ENCODE data around the gene MECR.
A peak's percentile ranks its signal among the peaks of the same experiment; 100 is the strongest.
"Not testable (repeated sequence)": the region's sequence is repeated elsewhere in the genome, so short reads cannot be mapped to it uniquely, and the experiment has no call there.

MECR gene

DNA sequence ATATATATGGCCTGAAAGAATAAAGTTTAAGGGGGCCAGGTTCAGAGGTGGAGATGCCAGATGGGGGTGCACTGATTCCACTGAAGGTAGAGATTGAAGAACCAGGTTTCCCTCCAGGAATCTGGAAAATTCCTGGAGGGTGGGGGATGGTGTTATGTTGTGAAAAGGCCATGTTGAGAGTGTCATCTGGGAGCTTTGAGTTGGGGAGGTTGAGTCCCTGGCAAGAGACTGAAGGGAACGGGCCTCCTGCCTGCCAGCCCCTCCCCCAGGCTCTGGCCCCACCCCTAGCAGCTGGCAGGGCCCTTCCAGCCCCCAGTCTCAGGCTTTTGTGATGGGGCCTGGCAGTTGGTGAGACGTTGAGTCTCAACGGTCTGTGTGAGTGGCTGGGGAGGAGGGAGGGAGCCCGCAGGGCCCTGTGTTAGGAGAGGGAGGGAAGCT, 9.7 kb upstream of the MECR start:
- Histone ChIP-seq H3K27me3 (ENCODE audit: control insufficient read depth in 1 of 2, insufficient read depth in 2 of 2, low read length in 2 of 2) (peaks cover 11 to 14% of the 10 kb centered on the region in 2 donors), H3K9ac (ENCODE audit: low read length) (no peak overlapping the region), H3K36me3 (ENCODE audit: insufficient read depth, low read length) (no peaks in the 10 kb centered on the region), H3K4me3 (ENCODE audit: low read depth in 1 of 2, low read length in 2 of 2) (no peak overlapping the region), H3K4me1 (ENCODE audit: insufficient read depth, low read length) (peaks cover 7% of the 10 kb centered on the region), H3K27ac (ENCODE audit: low read depth, low read length) (no peak overlapping the region), H3K9me3 (ENCODE audit: low read length) (no peaks in the 10 kb centered on the region)

DNA sequence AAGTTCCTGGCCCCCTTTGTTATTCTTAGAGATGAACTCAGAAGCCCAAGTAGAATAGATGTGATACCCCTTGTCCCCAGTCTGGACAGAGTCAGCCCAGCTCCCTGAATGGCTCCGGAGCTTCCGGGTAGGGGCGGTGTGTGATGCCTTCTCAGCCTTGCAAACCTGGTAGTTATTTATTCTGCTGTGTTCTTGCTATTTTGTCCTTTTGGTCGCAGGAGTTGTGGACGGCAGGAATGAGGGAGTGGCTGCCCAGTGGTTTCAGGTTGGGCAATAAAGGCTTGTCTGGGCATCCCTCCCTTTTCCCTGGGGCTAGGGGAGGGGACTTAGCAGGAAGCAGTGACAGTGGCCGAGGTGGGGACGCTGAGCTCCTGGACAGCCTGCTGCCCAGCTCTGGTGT, 8.4 kb upstream of the MECR start:
- Histone ChIP-seq H3K27me3 (ENCODE audit: control insufficient read depth in 1 of 2, insufficient read depth in 2 of 2, low read length in 2 of 2) (peaks cover 14 to 17% of the 10 kb centered on the region in 2 donors), H3K4me3 (ENCODE audit: low read depth in 1 of 2, low read length in 2 of 2) (no peak overlapping the region), H3K36me3 (ENCODE audit: insufficient read depth, low read length) (no peaks in the 10 kb centered on the region), H3K9me3 (ENCODE audit: low read length) (no peaks in the 10 kb centered on the region), H3K9ac (ENCODE audit: low read length) (no peak overlapping the region), H3K4me1 (ENCODE audit: insufficient read depth, low read length) (peaks cover 7% of the 10 kb centered on the region), H3K27ac (ENCODE audit: low read depth, low read length) (no peak overlapping the region)

DNA sequence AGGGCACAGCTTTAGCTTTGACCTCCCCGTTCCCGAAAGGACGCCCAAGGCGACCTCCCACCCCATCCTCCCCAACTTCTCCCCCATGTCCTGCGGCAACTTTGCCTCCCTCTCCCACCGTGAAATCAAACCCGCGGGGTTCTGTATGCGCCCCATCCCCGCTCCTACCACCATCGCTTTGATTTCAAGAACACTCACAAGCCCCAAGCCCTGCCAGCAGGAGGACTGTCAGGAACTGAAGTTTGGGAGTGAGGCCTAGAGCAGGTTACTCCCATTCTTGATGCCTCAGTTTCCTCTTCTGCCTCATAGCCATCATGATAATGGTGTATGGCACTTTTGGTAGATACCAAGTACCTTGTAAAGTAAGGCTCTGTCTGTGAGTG, 7.9 kb upstream of the MECR start:
- Histone ChIP-seq H3K27ac (ENCODE audit: low read depth, low read length) (no peak overlapping the region), H3K4me1 (ENCODE audit: insufficient read depth, low read length) (peaks cover 7% of the 10 kb centered on the region), H3K9ac (ENCODE audit: low read length) (no peak overlapping the region), H3K4me3 (ENCODE audit: low read depth in 1 of 2, low read length in 2 of 2) (peak overlapping the region in 1 of 2 donors; percentile 17), H3K27me3 (ENCODE audit: control insufficient read depth in 1 of 2, insufficient read depth in 2 of 2, low read length in 2 of 2) (peaks cover 17 to 18% of the 10 kb centered on the region in 2 donors), H3K9me3 (ENCODE audit: low read length) (no peaks in the 10 kb centered on the region), H3K36me3 (ENCODE audit: insufficient read depth, low read length) (no peaks in the 10 kb centered on the region)

DNA sequence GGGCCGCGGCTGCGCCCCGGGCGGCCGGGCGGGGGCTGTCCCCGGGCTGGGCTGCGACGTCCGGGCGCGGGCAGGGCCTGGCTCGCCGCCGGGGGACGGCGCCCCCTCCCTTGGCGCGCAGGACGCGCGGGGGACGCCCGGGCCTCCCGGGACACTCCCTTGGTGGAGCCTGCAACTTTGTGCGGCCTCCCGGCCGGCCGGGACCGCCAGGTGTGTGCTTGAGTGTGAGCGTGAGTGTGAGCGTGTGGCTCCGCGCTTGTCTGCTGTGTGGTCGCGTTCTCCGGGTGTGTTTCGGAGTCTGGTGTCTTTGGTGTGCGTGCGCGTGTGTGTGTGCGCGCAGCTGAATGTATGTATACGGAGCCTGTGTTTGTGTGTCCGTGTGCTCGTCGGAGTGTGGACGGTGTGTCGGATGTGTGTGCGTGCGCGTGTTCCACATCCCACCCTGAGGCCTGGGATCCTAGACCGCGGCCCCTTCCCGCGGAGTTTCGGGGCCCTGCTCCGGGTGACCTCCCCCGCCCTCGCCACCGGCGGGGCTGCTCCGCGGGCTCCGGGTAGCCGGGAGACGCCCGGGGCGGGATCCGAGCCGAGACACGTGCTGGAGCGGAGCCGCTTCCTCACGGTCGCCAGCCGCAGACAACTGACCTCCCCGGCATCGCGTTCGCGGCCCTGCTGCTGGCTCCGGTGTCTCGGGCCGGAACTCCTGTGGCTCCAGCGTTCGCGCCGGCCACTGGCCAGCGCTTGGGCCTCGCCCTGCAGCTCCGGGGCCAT, 7.3 kb upstream of the MECR start:
- Histone ChIP-seq H3K36me3 (ENCODE audit: insufficient read depth, low read length) (no peaks in the 10 kb centered on the region), H3K27ac (ENCODE audit: low read depth, low read length) (no peak overlapping the region), H3K27me3 (ENCODE audit: control insufficient read depth in 1 of 2, insufficient read depth in 2 of 2, low read length in 2 of 2) (peaks cover 17 to 18% of the 10 kb centered on the region in 2 donors), H3K4me1 (ENCODE audit: insufficient read depth, low read length) (peaks cover 7% of the 10 kb centered on the region), H3K4me3 (ENCODE audit: low read depth in 1 of 2, low read length in 2 of 2) (peak overlapping the region; percentile 17 to 68), H3K9ac (ENCODE audit: low read length) (no peak overlapping the region), H3K9me3 (ENCODE audit: low read length) (no peaks in the 10 kb centered on the region)

DNA sequence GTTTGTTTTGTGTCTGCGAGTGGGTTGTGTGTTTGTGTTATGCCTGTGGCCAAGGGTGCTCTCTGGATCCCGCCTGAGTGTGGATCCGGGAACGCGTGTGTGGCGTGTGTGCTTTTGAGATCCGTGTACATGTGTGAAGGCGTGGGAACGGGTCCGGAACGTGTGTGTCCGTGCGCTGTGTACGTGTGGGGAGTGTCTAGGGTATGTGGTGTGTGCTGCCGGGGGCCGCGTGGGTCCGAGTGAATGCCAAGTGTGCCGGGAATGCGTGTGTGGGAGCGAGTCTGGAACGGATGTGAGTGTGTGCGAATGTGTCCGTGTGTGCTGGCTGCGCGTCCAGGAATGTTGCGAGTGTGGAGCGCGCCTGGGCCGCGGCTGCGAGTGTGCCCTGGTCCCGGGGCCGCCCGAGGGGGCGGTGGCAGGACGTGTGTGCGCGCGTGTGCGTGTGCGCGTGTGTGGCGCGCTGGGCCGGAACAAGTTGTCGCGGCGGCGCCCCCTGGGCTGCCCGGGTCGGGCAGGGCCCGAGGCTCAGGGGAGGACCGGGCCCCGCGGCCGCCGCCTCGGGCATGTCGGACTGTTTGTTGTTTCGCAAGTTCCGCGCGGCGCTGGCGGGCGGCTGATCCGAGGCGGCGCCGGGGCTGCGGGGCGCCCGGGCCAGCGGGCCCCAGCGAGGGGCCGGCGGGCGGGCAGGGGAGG, 6.5 kb upstream of the MECR start:
- peak overlapping the region; percentile 44 for H3K27ac ChIP-seq (ENCODE audit: low read depth, low read length)
- peak overlapping the region; percentile 67 to 73 for H3K4me3 ChIP-seq (ENCODE audit: low read depth in 1 of 2, low read length in 2 of 2)
- H3K9ac ChIP-seq (ENCODE audit: low read length), result peak overlapping the region; percentile 42
- H3K36me3 ChIP-seq (ENCODE audit: insufficient read depth, low read length), result no peaks in the 10 kb centered on the region
- peaks cover 17 to 18% of the 10 kb centered on the region in 2 donors for H3K27me3 ChIP-seq (ENCODE audit: control insufficient read depth in 1 of 2, insufficient read depth in 2 of 2, low read length in 2 of 2)
- H3K9me3 ChIP-seq (ENCODE audit: low read length), result no peaks in the 10 kb centered on the region
- H3K4me1 ChIP-seq (ENCODE audit: insufficient read depth, low read length), result peaks cover 7% of the 10 kb centered on the region

DNA sequence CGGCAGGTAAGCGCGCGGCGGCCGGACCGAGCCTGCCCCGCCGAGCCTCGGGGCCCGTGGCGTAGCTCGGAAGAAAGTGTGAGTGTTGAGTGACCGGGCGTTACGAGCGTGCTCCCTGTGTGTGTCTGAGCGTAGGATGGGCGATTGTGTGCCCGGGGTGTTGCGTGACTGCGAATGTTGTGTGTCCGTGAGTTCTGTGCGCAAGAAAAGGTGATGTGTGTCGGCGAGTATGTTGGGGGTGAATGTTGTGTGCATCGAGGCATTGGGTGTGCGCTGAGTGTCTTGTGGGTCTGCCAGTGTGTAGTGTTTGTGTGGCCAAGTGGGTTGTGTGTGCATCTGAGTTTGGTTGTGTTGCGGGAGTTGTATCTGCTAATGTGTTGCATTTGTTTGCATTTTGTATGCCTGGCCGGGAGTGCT, 6.0 kb upstream of the MECR start:
- Histone ChIP-seq H3K9ac (ENCODE audit: low read length) (peak overlapping the region; percentile 42), H3K36me3 (ENCODE audit: insufficient read depth, low read length) (no peaks in the 10 kb centered on the region), H3K4me1 (ENCODE audit: insufficient read depth, low read length) (peaks cover 7% of the 10 kb centered on the region), H3K9me3 (ENCODE audit: low read length) (no peaks in the 10 kb centered on the region), H3K27ac (ENCODE audit: low read depth, low read length) (peak overlapping the region; percentile 44), H3K27me3 (ENCODE audit: control insufficient read depth in 1 of 2, insufficient read depth in 2 of 2, low read length in 2 of 2) (peaks cover 17 to 18% of the 10 kb centered on the region in 2 donors), H3K4me3 (ENCODE audit: low read depth in 1 of 2, low read length in 2 of 2) (peak overlapping the region; percentile 67 to 73)

DNA sequence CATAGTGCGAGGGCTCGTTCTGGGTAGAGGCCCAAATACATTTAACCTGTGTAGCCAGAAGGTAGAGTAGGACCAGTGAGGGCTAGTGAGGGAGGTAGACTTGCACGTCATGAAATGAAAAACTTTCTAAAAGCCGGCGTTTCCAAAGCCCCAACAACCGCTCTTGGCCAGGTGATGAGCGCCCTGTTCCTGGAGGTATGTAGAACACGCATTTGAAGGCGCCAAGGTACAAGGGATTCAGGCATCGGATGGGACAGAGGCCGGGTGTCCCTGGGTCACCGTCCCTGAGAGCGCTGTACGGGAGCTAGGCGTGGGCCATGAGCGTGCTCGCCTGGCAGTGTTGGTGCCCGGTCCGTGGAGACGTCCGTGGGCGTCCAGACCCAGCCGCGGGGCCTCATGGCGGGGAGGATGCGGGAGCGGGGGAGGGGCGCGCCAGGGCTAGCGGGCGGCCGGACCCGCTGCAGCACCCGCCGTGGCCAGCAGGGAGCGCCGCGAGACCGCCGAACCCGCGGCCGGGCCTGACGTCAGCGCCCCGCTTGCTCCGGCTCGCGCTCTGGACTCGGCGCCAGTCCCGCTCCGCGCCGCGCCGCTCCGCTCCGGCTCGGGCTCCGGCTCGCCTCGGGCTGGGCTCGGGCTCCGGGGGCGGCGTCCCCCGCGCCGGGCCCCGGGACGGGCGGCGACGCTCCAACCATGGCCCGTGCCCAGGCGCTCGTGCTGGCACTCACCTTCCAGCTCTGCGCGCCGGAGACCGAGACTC, 5.4 kb upstream of the MECR start, which contains the start of gene PTPRU:
Gene PTPRU, plus strand, starts transcription at position 568 of the 757 bp plus-strand sequence. Its CDS starts 123 bp downstream, at position 691.
- H3K9ac ChIP-seq (ENCODE audit: low read length), result peak within 1 kb of the TSS; percentile 42
- H3K36me3 ChIP-seq (ENCODE audit: insufficient read depth, low read length), result no peaks in the 10 kb centered on the region
- peaks cover 17 to 18% of the 10 kb centered on the region in 2 donors for H3K27me3 ChIP-seq (ENCODE audit: control insufficient read depth in 1 of 2, insufficient read depth in 2 of 2, low read length in 2 of 2)
- H3K27ac ChIP-seq (ENCODE audit: low read depth, low read length), result peak within 1 kb of the TSS; percentile 44
- H3K9me3 ChIP-seq (ENCODE audit: low read length), result no peaks in the 10 kb centered on the region
- peak within 1 kb of the TSS; percentile 67 to 73 for H3K4me3 ChIP-seq (ENCODE audit: low read depth in 1 of 2, low read length in 2 of 2)
- peaks cover 11% of the 10 kb centered on the region for H3K4me1 ChIP-seq (ENCODE audit: insufficient read depth, low read length)

DNA sequence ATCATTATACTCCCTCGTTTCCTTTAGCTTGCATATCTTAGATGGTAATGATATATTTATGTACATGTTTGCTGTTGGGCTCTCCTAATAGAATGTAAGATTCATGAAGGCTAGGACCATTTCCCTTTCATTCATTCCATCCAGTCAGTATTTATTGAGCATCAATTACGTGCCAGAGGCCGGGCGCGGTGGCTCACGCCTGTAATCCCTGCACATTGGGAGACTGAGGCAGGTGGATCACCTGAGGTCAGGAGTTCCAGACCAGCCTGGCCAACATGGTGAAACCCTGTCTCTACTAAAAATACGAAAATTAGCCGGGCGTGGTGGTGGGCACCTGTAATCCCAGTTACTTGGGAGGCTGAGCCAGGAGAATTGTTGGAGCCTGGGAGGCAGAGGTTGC, 4.1 kb upstream of the MECR start:
- Histone ChIP-seq H3K4me1 (ENCODE audit: insufficient read depth, low read length) (peaks cover 20% of the 10 kb centered on the region), H3K27me3 (ENCODE audit: control insufficient read depth in 1 of 2, insufficient read depth in 2 of 2, low read length in 2 of 2) (peaks cover 17 to 18% of the 10 kb centered on the region in 2 donors)
- not testable (repeated sequence) for H3K27ac ChIP-seq (ENCODE audit: low read depth, low read length); H3K4me3 ChIP-seq (ENCODE audit: low read depth in 1 of 2, low read length in 2 of 2); H3K9me3 ChIP-seq (ENCODE audit: low read length); H3K9ac ChIP-seq (ENCODE audit: low read length); H3K36me3 ChIP-seq (ENCODE audit: insufficient read depth, low read length)

DNA sequence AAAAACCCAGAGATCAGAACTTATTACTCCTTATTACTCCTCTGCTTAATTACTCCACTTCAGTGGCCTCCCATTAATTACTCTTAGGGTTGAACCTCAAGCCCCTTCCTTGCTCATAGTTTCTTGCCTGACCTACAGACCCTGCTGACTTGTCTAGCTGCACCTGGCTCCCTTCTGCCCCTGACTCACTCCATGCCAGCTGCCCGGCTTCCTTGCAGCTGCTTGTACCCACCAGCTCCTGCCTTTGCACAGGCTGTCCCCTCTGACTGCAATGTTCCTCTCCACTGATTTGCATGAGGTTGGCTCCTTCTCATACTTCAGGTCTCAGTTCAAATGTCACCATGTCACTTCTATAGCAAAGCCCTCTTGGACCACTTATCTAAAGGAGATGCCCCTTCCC, 3.7 kb upstream of the MECR start:
- Histone ChIP-seq H3K9me3 (ENCODE audit: low read length) (no peaks in the 10 kb centered on the region), H3K36me3 (ENCODE audit: insufficient read depth, low read length) (no peaks in the 10 kb centered on the region), H3K27ac (ENCODE audit: low read depth, low read length) (no peak overlapping the region), H3K9ac (ENCODE audit: low read length) (no peak overlapping the region), H3K4me3 (ENCODE audit: low read depth in 1 of 2, low read length in 2 of 2) (no peak overlapping the region), H3K4me1 (ENCODE audit: insufficient read depth, low read length) (peaks cover 24% of the 10 kb centered on the region), H3K27me3 (ENCODE audit: control insufficient read depth in 1 of 2, insufficient read depth in 2 of 2, low read length in 2 of 2) (peaks cover 15 to 17% of the 10 kb centered on the region in 2 donors)

DNA sequence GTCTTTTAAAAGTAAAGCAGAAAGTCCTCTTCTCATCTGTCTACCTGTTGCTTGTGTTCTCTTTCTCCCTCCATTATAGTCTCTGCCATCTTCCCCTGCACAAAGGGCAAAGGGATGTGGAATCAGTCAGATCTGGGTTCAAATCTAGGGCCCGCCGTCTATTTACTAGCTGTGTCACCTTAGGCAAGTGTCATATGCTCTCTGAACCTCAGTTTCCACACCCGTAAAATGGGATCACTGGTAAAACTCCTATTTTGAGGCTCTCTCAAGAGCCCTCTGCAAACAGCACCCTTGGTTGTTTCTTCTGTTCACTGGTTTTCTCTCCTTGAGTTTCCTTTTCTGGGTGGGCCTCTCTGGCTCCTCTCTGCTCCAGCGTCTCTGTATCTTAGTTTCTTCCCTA, 3.0 kb upstream of the MECR start:
- Histone ChIP-seq H3K27ac (ENCODE audit: low read depth, low read length) (no peak overlapping the region), H3K36me3 (ENCODE audit: insufficient read depth, low read length) (no peaks in the 10 kb centered on the region), H3K4me3 (ENCODE audit: low read depth in 1 of 2, low read length in 2 of 2) (no peak overlapping the region), H3K4me1 (ENCODE audit: insufficient read depth, low read length) (peaks cover 25% of the 10 kb centered on the region), H3K9me3 (ENCODE audit: low read length) (no peaks in the 10 kb centered on the region), H3K9ac (ENCODE audit: low read length) (no peak overlapping the region), H3K27me3 (ENCODE audit: control insufficient read depth in 1 of 2, insufficient read depth in 2 of 2, low read length in 2 of 2) (peaks cover 12 to 15% of the 10 kb centered on the region in 2 donors)

DNA sequence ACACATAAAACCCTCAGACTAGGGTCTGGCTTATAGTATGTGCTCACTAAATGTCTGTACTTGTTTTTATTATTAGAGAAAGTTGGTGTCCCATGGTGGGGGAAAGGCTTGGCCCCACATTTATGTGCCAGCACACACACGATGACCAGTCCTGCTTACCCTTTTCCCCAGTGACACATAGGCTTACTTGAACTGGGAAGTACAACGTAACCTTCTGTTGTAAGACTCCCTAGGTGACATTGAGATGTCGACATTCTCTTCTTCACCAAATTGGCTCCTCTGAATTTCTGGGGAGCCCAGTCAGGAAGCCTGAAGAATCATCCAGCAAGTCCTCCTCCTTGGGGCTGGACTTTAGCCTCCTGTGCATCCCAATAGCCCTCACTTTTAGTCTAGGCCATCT, 1.7 kb upstream of the MECR start:
- no peak overlapping the region for H3K4me3 ChIP-seq (ENCODE audit: low read depth in 1 of 2, low read length in 2 of 2)
- H3K27me3 ChIP-seq (ENCODE audit: control insufficient read depth in 1 of 2, insufficient read depth in 2 of 2, low read length in 2 of 2), result peaks cover 12 to 13% of the 10 kb centered on the region in 2 donors
- H3K4me1 ChIP-seq (ENCODE audit: insufficient read depth, low read length), result peaks cover 25% of the 10 kb centered on the region
- no peaks in the 10 kb centered on the region for H3K9me3 ChIP-seq (ENCODE audit: low read length)
- no peaks in the 10 kb centered on the region for H3K36me3 ChIP-seq (ENCODE audit: insufficient read depth, low read length)
- H3K27ac ChIP-seq (ENCODE audit: low read depth, low read length), result no peak overlapping the region
- H3K9ac ChIP-seq (ENCODE audit: low read length), result no peak overlapping the region
